ENCODE measurements around the gene GLI3.

GLI3 gene

GRCh38 chr7:42099470-42100155, 137.4 kb downstream of the GLI3 start:
- DNase-seq = no peak

GRCh38 chr7:42099066-42099465, 137.9 kb downstream of the GLI3 start:
- no peak for DNase-seq

DNA sequence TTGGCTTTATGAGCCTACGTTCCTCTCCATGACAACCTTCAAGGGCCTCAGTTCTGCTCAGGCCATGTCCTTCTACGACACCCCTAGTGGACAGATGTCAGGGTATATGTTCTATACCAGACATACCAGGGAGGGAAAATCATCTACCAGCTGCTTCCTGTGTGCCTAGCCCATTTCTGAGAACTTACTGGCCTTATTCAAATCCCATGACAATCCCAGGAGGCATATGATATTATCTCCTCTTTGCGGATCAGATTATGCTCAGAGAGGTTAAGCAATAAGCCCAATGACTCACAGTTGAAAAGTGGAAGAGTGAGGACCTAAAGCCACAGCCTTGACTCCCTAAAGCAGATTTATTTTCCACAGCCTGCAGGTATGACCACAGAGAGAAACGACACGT, 139.3 kb downstream of the GLI3 start:
- no peak for DNase-seq

DNA sequence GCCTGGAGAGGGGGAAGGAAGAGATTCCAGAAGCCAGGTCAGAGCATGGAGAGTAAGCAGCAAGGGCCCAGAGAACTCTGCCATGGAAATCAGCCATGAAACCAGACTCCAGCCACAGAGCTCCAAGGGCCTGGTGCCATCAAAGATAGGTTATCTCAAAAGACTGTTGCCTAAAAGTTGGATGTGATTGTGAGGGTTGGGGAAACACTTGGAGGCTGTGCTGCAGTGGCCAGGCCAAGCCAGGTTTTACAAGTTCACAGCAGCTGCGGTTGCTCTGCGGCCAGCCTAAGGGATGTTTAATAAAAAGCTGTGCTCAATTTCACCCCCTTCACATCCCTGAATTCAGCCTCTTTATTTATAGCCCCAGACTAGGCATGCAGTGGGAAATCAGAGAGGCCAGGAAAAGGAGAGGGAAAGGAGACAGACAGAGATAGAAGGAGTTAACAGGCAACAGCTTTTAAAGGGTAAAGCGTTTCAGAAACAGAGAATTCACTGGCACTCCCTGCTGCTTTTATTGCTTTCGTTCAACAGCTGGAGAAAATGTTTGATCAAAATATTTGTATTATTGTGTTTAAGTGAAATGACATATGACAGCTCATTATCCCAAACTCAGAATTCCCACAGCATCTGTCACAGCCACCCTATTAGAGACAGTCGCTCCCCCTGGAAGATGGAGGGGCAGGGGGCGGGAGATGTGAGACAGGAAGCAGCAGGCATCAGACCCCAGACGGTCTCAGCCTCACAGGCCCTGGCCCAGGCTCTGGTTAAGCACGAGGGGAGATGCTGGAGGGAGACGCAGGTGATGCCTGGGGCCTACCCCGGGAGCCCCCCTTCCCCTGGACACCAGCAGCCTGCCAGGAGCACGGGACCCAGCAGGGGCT, 140.1 kb downstream of the GLI3 start:
- DNase-seq = no peak

DNA sequence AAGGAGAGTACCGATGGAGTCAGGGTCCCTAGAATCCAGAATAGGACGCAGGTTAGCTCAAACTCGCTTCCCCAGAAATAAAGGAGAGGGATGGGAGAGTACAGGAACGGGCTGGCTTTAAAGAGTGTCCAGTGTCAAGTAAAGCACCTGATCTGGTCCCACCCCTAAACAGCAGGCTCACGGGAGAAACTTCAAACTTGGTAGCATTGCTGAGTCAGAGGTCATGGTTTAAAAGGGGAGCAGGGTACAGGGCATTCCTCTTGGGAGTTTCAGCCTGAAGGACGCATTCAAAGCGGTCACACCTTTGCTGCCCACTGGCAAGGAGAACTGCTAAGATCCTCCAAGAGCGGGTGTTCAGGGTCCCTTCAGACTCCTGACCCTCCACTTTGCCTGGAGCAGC, 140.7 kb downstream of the GLI3 start:
- DNase-seq = no peak

DNA sequence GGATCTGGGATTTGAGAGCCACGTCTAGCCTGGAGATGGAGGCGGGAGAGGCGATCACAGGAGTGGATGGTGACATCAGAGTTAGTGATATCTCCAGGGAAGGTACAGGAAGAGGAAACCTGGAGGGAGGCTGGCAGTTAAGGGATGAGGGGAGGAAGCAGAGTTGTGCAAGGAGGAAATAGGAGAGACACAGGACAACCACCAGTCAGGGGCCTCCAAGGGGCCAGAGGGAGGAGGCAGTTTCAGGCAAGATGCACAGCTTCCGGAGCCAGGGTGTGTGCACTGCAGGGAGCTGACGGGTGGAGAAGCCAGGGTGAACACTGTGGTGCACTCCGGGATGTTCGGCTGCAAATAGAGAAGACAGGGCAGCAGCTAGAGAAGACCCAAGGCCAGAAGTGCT, 141.2 kb downstream of the GLI3 start:
- no peak for DNase-seq

- DNase-seq = no peak
Observed at GRCh38 chr7:42093349-42093905, 143.6 kb downstream of the GLI3 start.

DNA sequence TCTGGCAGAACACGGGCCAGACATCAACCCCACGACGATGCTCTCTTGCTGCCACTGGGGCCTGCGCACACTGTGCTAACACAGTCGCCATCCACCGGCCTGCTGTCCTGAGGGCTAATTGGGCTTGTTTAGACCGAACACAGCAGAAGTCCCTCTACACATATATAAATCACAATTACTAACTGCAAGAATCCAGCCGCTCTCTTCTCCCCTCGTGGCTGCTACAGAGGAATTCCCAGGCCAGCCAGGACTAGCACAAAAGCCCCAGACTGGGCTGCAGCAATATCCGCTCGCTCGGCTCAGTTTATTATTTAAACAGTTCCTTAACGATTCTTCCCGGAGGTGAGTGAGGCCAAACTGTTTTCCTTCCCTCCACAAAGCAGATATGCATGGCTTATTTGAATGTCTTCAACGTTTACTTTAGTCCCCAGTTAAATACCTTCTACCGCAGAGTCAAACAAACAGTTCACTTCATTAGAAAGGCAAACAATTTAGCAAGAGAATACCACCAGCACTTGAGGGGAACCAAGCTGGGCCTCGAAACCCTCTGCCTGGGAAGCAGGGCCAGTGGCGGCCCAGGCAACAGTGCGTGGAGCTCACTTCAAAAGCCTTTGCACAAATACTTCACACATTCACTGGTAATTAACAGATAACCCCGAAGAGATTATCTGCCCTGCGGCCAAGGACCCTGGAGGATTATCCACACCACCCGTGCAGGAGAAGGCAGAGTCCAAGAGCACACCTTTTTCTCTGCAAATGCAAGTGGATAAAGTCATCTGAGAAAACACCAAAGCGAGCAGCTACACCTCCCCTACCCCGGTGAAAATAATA, 145.3 kb downstream of the GLI3 start:
- no peak for DNase-seq

GRCh38 chr7:42090806-42091205, 146.2 kb downstream of the GLI3 start:
- DNase-seq = no peak

- DNase-seq = no peak
Observed at GRCh38 chr7:42090056-42090455, 147.0 kb downstream of the GLI3 start.

DNA sequence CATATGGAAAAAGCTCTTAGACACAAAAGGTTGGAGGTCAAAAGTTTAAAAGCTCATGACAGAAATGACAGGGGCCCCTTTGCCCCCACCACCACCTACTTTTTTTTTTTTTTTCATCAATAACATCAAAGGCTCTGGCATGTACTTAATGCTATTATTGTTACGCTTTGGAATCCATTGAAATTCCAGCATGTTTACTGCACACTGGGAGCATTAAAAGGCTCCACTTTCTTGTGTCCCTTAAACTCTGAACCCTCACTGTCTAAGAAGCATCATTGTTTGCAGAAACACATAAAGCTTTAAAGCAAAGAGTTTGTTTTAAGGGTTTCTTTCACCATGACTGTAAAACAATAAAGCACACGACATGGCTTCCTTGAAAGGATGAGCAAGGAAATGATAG, 149.4 kb downstream of the GLI3 start:
- DNase-seq = no peak

DNA sequence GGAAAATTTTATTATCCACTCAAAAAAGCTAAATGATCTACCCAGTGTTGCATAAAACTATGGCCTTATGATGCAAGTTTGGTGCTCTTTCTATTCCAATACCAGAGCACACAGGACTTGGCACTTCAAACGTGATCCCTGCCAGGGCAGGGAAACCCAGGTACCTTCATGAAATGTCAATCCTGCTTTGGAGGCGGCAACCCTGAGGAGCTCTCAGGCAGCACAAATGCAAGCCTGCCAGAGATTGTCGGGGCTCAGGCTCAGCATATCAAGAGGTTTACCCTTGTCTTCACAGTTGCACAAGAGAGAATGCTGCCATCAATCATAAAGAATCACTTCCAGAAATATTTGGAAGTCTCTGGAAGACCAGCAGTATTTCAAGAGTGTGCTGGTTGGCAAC, 151.5 kb downstream of the GLI3 start:
- DNase-seq = no peak

- DNase-seq = no peak
Observed at GRCh38 chr7:42084263-42084662, 152.7 kb downstream of the GLI3 start.

DNA sequence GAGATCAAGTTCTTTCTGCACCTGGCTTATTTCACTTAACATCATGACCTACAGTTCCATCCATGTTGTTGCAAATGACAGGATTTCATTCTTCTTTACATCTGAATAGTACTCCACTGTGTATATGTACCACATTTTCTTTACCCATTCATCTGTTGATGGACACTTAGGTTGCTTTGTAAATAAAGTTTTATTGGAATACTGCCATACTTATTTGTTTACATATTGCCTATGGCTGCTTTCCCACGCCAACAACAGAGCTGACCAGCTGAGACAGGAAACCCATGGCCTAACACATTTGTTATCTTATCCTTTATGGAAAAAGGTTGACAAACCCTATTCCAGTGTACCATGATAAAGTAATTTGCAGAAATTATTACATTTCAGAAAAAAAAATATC, 153.7 kb downstream of the GLI3 start:
- DNase-seq = no peak

DNA sequence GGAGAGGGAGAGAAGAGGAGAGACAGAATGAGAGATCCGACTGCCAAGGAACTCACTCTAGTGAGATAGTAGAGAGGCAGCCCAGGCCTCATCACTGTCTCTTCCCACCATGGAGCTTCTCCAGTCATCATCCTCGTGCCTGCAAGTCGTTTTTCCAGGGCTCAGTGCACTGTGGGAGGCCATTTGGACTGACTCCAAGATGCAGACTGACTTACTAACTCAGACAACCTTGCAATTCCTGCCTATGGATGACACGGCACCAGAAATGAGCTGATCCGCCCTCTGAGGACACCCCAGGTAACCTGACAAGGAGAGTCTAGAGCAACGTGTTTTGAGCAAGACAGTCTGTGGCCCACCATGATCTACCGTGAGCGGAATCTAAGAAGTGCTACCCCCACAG, 154.9 kb downstream of the GLI3 start:
- no peak for DNase-seq

GRCh38 chr7:42081671-42082070, 155.3 kb downstream of the GLI3 start:
- no peak for DNase-seq

DNA sequence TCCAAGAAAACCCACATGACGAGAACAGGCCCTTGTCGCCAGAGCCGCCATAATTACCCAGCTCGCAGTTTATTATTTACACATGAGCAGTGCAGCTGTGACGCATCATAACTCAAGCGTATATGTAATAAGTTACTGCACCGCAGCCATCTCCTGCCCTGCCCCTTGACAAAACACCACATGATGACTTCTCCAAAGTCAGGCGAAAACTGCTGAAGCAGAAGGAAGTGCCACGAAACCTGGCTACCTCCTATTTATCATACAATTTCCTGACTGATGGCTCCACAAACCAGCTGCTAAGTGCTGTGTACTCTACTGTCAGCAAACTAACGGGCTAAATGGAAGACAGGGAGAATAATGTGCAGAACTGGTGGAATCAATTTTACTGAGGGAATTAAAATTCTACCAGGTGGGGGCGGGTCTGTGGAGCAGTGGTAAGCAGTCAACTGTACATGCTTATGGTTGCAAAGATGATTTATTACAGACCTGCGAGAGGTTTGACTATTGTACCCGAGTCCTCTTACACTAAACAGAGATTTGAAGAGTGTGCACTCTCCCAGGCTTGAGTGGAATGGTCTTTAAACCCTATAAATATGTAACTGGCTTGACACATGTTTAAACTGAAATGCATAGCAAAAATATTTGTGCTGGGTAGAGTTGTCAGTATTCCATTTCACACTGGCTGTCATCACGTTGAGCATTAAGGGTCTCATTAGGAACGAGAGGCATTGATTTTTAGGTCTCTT, 156.0 kb downstream of the GLI3 start:
- DNase-seq = no peak

DNA sequence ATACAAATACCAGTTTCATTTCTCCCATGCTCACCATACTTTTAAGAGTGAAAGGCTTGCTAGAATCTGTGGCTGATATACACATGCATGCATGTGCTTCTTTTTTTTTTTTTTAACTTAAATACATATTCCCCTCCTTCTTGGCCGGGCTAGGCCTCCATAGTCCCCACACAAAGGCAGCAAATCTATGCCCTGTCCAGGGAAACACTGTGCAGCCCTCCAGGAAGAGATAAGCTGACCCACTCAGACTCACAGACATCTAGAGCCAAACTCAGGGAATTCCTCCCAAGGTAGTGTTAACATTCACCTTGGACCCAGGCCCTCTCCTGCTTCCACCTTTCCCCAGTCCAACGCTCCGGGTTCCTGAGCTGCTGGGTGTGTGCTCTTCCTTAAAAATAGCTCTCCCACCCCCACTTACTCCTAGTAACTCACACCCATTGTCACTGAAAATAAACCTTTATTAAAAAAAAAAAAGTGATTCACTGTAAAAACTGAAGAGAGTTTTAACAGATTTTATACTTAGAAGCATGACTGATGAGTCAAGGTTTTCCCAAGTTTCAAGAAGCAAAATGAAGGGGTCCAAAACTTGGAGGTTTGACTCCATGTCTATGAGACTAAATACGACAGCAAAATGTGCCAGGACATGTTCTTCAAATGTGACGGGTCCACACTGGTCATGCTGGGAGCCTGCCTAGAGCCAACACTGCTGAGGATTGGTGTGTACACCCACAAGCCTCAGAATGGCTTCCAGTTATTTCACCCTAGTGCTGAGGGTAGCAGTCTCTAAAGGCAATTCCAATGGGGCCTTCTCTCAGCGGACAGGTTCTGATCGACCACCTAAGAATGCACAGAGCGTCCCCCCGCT, 159.5 kb downstream of the GLI3 start:
- DNase-seq = no peak

GRCh38 chr7:42076870-42077269, 160.1 kb downstream of the GLI3 start:
- DNase-seq = no peak

- no peak for DNase-seq
Observed at GRCh38 chr7:42075418-42075817, 161.6 kb downstream of the GLI3 start.

DNA sequence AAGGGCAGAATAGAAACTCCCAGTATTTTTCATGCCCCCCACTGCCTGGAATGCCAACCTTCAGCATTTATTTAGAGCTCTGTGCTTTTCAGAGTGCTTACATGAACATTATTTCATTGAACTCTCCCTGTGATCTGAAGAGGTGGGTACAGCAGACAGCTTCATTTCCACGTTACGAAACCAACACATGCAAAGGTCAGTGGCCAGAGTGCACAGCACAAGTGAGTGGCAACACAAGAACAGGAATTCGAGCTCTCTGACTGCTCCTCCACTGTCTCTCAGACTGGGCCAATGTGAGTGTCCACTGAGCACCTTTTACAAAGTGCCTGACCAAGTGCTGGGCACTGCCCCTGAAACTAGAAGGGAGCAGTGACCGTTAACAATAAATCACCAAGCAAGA, 162.9 kb downstream of the GLI3 start:
- no peak for DNase-seq

Data from NCI-H1436 (cell line).